GM23338 (cell line): ENCODE data around the gene ACYP2. TPM values are rescaled to one million over a fixed set of nuclear protein-coding genes. Genes with fewer than 3 reads are reported as not detected.

ENCODE experiments used
- ATAC-seq: fragments of 200-7000 bp; cut with Tn5 transposase; 3 replicates; pipeline ENCODE4 v1.9.1; 2020
- DNase-seq: peaks from one replicate; pipeline ENCODE4 v3.0.0-alpha.2; 2015; ENCODE audit warnings: low spot score
- H2AFZ ChIP-seq: fragments of 200-600 bp; sonication (generic); 2 replicates; pipeline ENCODE4 v1.8.0; 2016; ENCODE audit warnings: antibody characterized with exemption, mild to moderate bottlenecking, moderate library complexity
- H3F3A ChIP-seq: fragments of 200-600 bp; sonication (generic); replicated peaks from 2 replicates; pipeline ENCODE4 v1.8.0; 2017; ENCODE audit warnings: antibody characterized with exemption, mixed run types, low read depth
- H3K27ac ChIP-seq: fragments of 200-600 bp; sonication (generic); 2 replicates; pipeline ENCODE4 v1.6.1; 2016; ENCODE audit warnings: low read depth
- H3K27me3 ChIP-seq: fragments of 200-600 bp; sonication (generic); 2 replicates; pipeline ENCODE4 v1.8.0; 2016; ENCODE audit warnings: mild to moderate bottlenecking, mixed run types, moderate library complexity; ENCODE audit not compliant: insufficient read depth
- H3K36me3 ChIP-seq: fragments of 200-600 bp; sonication (generic); 2 replicates; pipeline ENCODE4 v1.8.0; 2016; ENCODE audit warnings: mild to moderate bottlenecking; ENCODE audit not compliant: insufficient read depth
- H3K4me1 ChIP-seq: fragments of 200-600 bp; sonication (generic); 2 replicates; pipeline ENCODE4 v1.8.0; 2016; ENCODE audit warnings: mild to moderate bottlenecking, moderate library complexity; ENCODE audit not compliant: insufficient read depth
- H3K4me2 ChIP-seq: fragments of 200-600 bp; sonication (generic); 2 replicates; pipeline ENCODE4 v1.7.1; 2017; ENCODE audit warnings: mixed run types
- H3K4me3 ChIP-seq: fragments of 200-600 bp; sonication (generic); 2 replicates; pipeline ENCODE4 v1.6.1; 2016; ENCODE audit warnings: mixed run types
- H3K79me2 ChIP-seq: fragments of 200-600 bp; sonication (generic); replicated peaks from 2 replicates; pipeline ENCODE4 v1.8.0; 2017; ENCODE audit warnings: mild to moderate bottlenecking; ENCODE audit not compliant: insufficient read depth
- H3K9me2 ChIP-seq: fragments of 200-600 bp; sonication (generic); 2 replicates; pipeline ENCODE4 v1.8.0; 2017; ENCODE audit not compliant: insufficient read depth
- H4K20me1 ChIP-seq: fragments of 200-600 bp; sonication (generic); replicated peaks from 2 replicates; pipeline ENCODE4 v1.8.0; 2017; ENCODE audit warnings: mild to moderate bottlenecking; ENCODE audit not compliant: insufficient read depth
- H3K27ac Mint-ChIP-seq: 2 replicates; pipeline ENCODE4 v1.8.0; 2020; ENCODE audit warnings: inconsistent platforms, mild to moderate bottlenecking, moderate library complexity, mixed read lengths
- H3K27me3 Mint-ChIP-seq: 3 replicates; pipeline ENCODE4 v1.8.0; 2022; ENCODE audit warnings: low read depth, mild to moderate bottlenecking, moderate library complexity, mixed read lengths, inconsistent platforms; ENCODE audit not compliant: insufficient read depth, poor library complexity
- H3K36me3 Mint-ChIP-seq: 3 replicates; pipeline ENCODE4 v1.8.0; 2021; ENCODE audit warnings: low read depth, mild to moderate bottlenecking, inconsistent platforms, moderate library complexity, mixed read lengths
- H3K4me1 Mint-ChIP-seq: 3 replicates; pipeline ENCODE4 v1.8.0; 2020; ENCODE audit warnings: mild to moderate bottlenecking, inconsistent platforms, mixed read lengths
- H3K4me3 Mint-ChIP-seq: 3 replicates; pipeline ENCODE4 v1.8.0; 2021; ENCODE audit warnings: moderate library complexity, mild to moderate bottlenecking, inconsistent platforms, mixed read lengths
- H3K9me3 Mint-ChIP-seq: 3 replicates; pipeline ENCODE4 v1.8.0; 2020; ENCODE audit warnings: moderate library complexity, mild to moderate bottlenecking, inconsistent platforms, mixed read lengths
- CREB1 ChIP-seq: fragments of 250-450 bp; sonication (Bioruptor Pico); IDR thresholded peaks from 2 replicates; pipeline ENCODE4 v1.5.0; 2020; ENCODE audit warnings: low read depth, mild to moderate bottlenecking, moderate library complexity
- EZH2 ChIP-seq: fragments of 200-600 bp; sonication (generic); IDR thresholded peaks from one replicate; pipeline ENCODE4 v1.8.0; 2017; ENCODE audit warnings: antibody characterized with exemption, mild to moderate bottlenecking, low read depth; ENCODE audit not compliant: unreplicated experiment
- EZH2phosphoT487 ChIP-seq: fragments of 200-600 bp; sonication (generic); IDR thresholded peaks from one replicate; pipeline ENCODE4 v1.8.1; 2018; ENCODE audit warnings: antibody characterized with exemption; ENCODE audit not compliant: unreplicated experiment
- JUNB ChIP-seq: IDR thresholded peaks from one replicate; pipeline ENCODE4 v1.6.1; 2016; ENCODE audit warnings: antibody characterized with exemption; ENCODE audit not compliant: unreplicated experiment
- NANOG ChIP-seq: IDR thresholded peaks from 2 replicates; pipeline ENCODE4 v1.6.1; 2016; ENCODE audit warnings: antibody characterized with exemption, borderline replicate concordance
- POLR2AphosphoS5 ChIP-seq: IDR thresholded peaks from 2 replicates; pipeline ENCODE4 v1.6.1; 2016; ENCODE audit warnings: antibody characterized with exemption, low read depth
- STAT1 ChIP-seq: IDR thresholded peaks from one replicate; pipeline ENCODE4 v1.6.1; 2016; ENCODE audit warnings: antibody characterized with exemption; ENCODE audit not compliant: unreplicated experiment
- ZNF114 ChIP-seq: fragments of 250-450 bp; sonication (Bioruptor Pico); IDR thresholded peaks from 2 replicates; pipeline ENCODE4 v1.5.0; 2020; ENCODE audit warnings: mild to moderate bottlenecking, moderate library complexity
- ZNF331 ChIP-seq: fragments of 250-450 bp; sonication (Bioruptor Pico); IDR thresholded peaks from 2 replicates; pipeline ENCODE4 v1.5.0; 2020; ENCODE audit warnings: low read depth, mild to moderate bottlenecking, moderate library complexity
- polyA plus RNA-seq: library from polyadenylated mRNA; unstranded; fragments of >200 nt; fragmentation: Nextera tagmentation; extraction: Ambion mirVana; gene quantifications from 2 replicates; pipeline ENCODE4 v1.2.1, GENCODE V29; 2016
- total RNA-seq: library from RNA; depleted of rRNA; stranded (reverse); fragments of >200 nt; shearing (Covaris generic); gene quantifications from 2 replicates; pipeline ENCODE4 v1.2.3, GENCODE V29; 2014
- TF ChIP-seq, protein P1 (sequence below): IDR thresholded peaks from 2 replicates; pipeline ENCODE4 v1.6.1; 2016; ENCODE audit warnings: antibody characterized with exemption
- TF ChIP-seq, protein P2 (sequence below): fragments of 250-450 bp; sonication (Bioruptor Pico); IDR thresholded peaks from 2 replicates; pipeline ENCODE4 v1.5.0; 2020; ENCODE audit warnings: mild to moderate bottlenecking, moderate library complexity

ACYP2 gene
- total and polyA plus RNA-seq, 2 experiments from 2014 or later = 2.3 to 15.5 TPM

DNA sequence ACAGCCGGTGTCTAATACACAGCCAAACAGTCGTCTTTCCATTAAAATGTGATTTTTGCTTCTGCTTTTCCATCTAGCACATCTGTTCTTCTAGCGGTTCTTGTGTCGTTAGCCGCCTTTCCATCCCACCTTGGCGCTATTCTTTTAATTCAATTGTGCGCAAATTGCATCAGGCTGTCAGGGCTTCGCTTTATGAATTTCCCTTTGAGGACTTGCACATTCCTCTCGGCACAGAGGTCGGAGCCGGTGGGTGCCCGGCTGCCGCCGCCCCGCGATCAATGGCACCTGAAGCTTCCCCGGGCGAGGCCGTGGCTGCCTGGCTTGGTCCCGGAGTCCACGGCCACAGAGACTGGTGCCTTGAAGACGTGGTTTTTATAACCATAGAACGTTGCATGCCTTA, 174.5 kb downstream of the ACYP2 start:
- no peak for TF ChIP-seq ZNF114 (CRISPR knock-in tag)
- TF ChIP-seq EZH2phosphoT487 = no peak
- no peak for TF ChIP-seq CREB1 (CRISPR knock-in tag)
- TF ChIP-seq, protein P1, sequence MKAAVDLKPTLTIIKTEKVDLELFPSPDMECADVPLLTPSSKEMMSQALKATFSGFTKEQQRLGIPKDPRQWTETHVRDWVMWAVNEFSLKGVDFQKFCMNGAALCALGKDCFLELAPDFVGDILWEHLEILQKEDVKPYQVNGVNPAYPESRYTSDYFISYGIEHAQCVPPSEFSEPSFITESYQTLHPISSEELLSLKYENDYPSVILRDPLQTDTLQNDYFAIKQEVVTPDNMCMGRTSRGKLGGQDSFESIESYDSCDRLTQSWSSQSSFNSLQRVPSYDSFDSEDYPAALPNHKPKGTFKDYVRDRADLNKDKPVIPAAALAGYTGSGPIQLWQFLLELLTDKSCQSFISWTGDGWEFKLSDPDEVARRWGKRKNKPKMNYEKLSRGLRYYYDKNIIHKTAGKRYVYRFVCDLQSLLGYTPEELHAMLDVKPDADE = no peak
- no peak for TF ChIP-seq NANOG
- no peak for TF ChIP-seq STAT1
- no peak for TF ChIP-seq JUNB
- TF ChIP-seq EZH2 = no peak
- no peak for TF ChIP-seq POLR2AphosphoS5
- Mint-ChIP-seq H3K4me3 (no peak overlapping the region; the same call in 2 of the 3 replicates), H3K9me3 (no peaks in the 10 kb centered on the region), H3K4me1 (peaks cover 30% of the 10 kb centered on the region), H3K27ac (no peak overlapping the region), H3K36me3 (no peaks in the 10 kb centered on the region), H3K27me3 (peaks cover 26% of the 10 kb centered on the region)
- H4K20me1 ChIP-seq = peaks cover 5% of the 10 kb centered on the region; the same call in 1 of the 2 replicates
- no peak overlapping the region for H2AFZ ChIP-seq
- no peak for DNase-seq
- peaks cover 26% of the 10 kb centered on the region for H3K4me1 ChIP-seq
- H3K27ac ChIP-seq = no peak overlapping the region
- peak overlapping the region; percentile 26; the same call in 1 of the 2 replicates for H3K4me3 ChIP-seq
- no peaks in the 10 kb centered on the region for H3K79me2 ChIP-seq
- H3K4me2 ChIP-seq = peak overlapping the region; percentile 58
- no peaks in the 10 kb centered on the region for H3K36me3 ChIP-seq
- H3K27me3 ChIP-seq = peaks cover 49% of the 10 kb centered on the region
- H3K9me2 ChIP-seq = no peaks in the 10 kb centered on the region
- peak; percentile 72 for ATAC-seq
- no peaks in the 10 kb centered on the region for H3F3A ChIP-seq

DNA sequence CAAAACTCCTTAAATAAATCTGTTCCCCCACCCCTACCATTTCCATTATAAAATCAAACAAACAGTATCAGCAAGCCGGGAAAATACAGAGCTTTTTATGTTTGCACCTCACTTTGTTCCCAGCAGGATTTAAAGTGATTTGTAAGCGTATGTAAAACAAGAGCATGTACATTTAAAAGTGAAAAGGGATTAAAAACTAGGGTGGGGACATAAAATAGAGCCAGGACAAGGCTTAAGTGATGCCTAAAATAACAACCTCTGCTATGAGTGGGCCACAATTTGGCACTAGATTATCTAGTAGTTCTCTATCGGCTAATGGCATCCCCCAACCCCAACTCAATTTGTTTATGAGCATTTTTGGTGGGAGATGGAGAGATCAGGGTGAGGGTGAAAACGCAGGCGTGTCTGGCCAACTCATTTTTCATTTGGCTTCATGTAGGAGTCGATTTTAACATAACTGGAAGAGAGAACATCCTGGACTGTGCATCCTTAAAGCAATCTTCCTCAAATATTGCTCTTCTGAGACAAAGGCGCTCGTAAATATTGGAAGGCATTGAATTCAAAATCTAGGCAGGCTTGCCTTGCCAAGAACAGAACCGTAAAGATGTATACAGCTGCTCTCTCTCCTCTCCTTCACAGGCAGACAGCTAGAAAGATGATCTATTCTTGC, 175.1 kb downstream of the ACYP2 start:
- no peaks in the 10 kb centered on the region for H3F3A ChIP-seq
- peaks cover 5% of the 10 kb centered on the region; the same call in 1 of the 2 replicates for H4K20me1 ChIP-seq
- peak; percentile 13 for DNase-seq
- no peak overlapping the region for H3K27ac ChIP-seq
- H3K36me3 Mint-ChIP-seq = no peaks in the 10 kb centered on the region
- H3K4me3 ChIP-seq = peak overlapping the region; percentile 26; the same call in 1 of the 2 replicates
- H3K27me3 ChIP-seq = peaks cover 49% of the 10 kb centered on the region
- peaks cover 30% of the 10 kb centered on the region for H3K4me1 Mint-ChIP-seq
- H3K27me3 Mint-ChIP-seq = peaks cover 26% of the 10 kb centered on the region
- no peaks in the 10 kb centered on the region for H3K9me2 ChIP-seq
- TF ChIP-seq POLR2AphosphoS5 = no peak
- no peak for TF ChIP-seq STAT1
- TF ChIP-seq ZNF331 (CRISPR knock-in tag) = no peak
- no peak for TF ChIP-seq JUNB
- no peak for TF ChIP-seq CREB1 (CRISPR knock-in tag)
- TF ChIP-seq NANOG = no peak
- TF ChIP-seq, protein P2, sequence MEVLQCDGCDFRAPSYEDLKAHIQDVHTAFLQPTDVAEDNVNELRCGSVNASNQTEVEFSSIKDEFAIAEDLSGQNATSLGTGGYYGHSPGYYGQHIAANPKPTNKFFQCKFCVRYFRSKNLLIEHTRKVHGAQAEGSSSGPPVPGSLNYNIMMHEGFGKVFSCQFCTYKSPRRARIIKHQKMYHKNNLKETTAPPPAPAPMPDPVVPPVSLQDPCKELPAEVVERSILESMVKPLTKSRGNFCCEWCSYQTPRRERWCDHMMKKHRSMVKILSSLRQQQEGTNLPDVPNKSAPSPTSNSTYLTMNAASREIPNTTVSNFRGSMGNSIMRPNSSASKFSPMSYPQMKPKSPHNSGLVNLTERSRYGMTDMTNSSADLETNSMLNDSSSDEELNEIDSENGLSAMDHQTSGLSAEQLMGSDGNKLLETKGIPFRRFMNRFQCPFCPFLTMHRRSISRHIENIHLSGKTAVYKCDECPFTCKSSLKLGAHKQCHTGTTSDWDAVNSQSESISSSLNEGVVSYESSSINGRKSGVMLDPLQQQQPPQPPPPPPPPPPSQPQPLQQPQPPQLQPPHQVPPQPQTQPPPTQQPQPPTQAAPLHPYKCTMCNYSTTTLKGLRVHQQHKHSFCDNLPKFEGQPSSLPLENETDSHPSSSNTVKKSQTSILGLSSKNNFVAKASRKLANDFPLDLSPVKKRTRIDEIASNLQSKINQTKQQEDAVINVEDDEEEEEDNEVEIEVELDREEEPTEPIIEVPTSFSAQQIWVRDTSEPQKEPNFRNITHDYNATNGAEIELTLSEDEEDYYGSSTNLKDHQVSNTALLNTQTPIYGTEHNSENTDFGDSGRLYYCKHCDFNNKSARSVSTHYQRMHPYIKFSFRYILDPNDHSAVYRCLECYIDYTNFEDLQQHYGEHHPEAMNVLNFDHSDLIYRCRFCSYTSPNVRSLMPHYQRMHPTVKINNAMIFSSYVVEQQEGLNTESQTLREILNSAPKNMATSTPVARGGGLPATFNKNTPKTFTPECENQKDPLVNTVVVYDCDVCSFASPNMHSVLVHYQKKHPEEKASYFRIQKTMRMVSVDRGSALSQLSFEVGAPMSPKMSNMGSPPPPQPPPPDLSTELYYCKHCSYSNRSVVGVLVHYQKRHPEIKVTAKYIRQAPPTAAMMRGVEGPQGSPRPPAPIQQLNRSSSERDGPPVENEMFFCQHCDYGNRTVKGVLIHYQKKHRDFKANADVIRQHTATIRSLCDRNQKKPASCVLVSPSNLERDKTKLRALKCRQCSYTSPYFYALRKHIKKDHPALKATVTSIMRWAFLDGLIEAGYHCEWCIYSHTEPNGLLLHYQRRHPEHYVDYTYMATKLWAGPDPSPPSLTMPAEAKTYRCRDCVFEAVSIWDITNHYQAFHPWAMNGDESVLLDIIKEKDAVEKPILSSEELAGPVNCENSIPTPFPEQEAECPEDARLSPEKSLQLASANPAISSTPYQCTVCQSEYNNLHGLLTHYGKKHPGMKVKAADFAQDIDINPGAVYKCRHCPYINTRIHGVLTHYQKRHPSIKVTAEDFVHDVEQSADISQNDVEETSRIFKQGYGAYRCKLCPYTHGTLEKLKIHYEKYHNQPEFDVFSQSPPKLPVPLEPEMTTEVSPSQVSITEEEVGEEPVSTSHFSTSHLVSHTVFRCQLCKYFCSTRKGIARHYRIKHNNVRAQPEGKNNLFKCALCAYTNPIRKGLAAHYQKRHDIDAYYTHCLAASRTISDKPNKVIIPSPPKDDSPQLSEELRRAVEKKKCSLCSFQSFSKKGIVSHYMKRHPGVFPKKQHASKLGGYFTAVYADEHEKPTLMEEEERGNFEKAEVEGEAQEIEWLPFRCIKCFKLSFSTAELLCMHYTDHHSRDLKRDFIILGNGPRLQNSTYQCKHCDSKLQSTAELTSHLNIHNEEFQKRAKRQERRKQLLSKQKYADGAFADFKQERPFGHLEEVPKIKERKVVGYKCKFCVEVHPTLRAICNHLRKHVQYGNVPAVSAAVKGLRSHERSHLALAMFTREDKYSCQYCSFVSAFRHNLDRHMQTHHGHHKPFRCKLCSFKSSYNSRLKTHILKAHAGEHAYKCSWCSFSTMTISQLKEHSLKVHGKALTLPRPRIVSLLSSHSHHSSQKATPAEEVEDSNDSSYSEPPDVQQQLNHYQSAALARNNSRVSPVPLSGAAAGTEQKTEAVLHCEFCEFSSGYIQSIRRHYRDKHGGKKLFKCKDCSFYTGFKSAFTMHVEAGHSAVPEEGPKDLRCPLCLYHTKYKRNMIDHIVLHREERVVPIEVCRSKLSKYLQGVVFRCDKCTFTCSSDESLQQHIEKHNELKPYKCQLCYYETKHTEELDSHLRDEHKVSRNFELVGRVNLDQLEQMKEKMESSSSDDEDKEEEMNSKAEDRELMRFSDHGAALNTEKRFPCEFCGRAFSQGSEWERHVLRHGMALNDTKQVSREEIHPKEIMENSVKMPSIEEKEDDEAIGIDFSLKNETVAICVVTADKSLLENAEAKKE (CRISPR knock-in tag) = no peak
- TF ChIP-seq, protein P1 = no peak
- no peaks in the 10 kb centered on the region for H3K36me3 ChIP-seq
- H3K9me3 Mint-ChIP-seq = no peaks in the 10 kb centered on the region
- no peak overlapping the region for H3K4me3 Mint-ChIP-seq
- no peak overlapping the region for H2AFZ ChIP-seq
- H3K4me2 ChIP-seq = peak overlapping the region; percentile 58; the same call in 1 of the 2 replicates
- ATAC-seq = peak; percentile 39
- H3K4me1 ChIP-seq = peaks cover 29% of the 10 kb centered on the region
- H3K27ac Mint-ChIP-seq = no peak overlapping the region
- no peaks in the 10 kb centered on the region for H3K79me2 ChIP-seq
